Hepatocyte (in vitro differentiated cells): ENCODE measurements around the gene CEP70.

ENCODE experiments used
- CTCF ChIP-seq: fragments of 200-600 bp; sonication (generic); IDR thresholded peaks from 2 replicates; pipeline ENCODE4 v1.5.1; 2016; ENCODE audit warnings: antibody characterized with exemption, mild to moderate bottlenecking; ENCODE audit not compliant: poor library complexity
- EZH2phosphoT487 ChIP-seq: fragments of 200-600 bp; sonication (generic); IDR thresholded peaks from one replicate; pipeline ENCODE4 v1.6.1; 2018; ENCODE audit warnings: antibody characterized with exemption, mild to moderate bottlenecking, low read depth, moderate library complexity; ENCODE audit not compliant: unreplicated experiment, severe bottlenecking

- TF ChIP-seq CTCF (no peak), EZH2phosphoT487 (no peak)
These were observed 129.6 kb downstream of the CEP70 start for GRCh38 chr3:138464491-138464860.
